HG02973 (cell line): Measurements from ENCODE around the gene RUVBL1.

Source experiments
- ATAC-seq: cut with Tn5 transposase; IDR thresholded peaks from one replicate; pipeline ENCODE4 v1.9.1; 2021; ENCODE audit warnings: moderate library complexity; ENCODE audit not compliant: unreplicated experiment

Gene RUVBL1

GRCh38 chr3:128036119-128036518 is 87.5 kb downstream of the RUVBL1 start:
- ATAC-seq, result no peak

GRCh38 chr3:128033102-128033501 is 90.5 kb downstream of the RUVBL1 start:
- ATAC-seq, result no peak
